Kidney epithelial cell (primary cell): ENCODE measurements around the gene LCMT1. TPM values are rescaled to one million over a fixed set of nuclear protein-coding genes. Genes with fewer than 3 reads are reported as not detected.

ENCODE experiments used
- DNase-seq: peaks from one replicate; pipeline ENCODE4 v3.0.0-alpha.2; 2010; ENCODE audit warnings: low read depth
- H3K27me3 ChIP-seq: 2 replicates; pipeline ENCODE4 v1.6.0; 2011; ENCODE audit warnings: low read length; ENCODE audit not compliant: control insufficient read depth, insufficient read depth
- H3K36me3 ChIP-seq: 2 replicates; pipeline ENCODE4 v1.5.1; 2011; ENCODE audit warnings: low read length; ENCODE audit not compliant: control insufficient read depth, insufficient read depth
- H3K4me3 ChIP-seq: 2 replicates; pipeline ENCODE4 v1.5.1; 2011; ENCODE audit warnings: low read depth, mild to moderate bottlenecking, control low read depth, low read length
- total RNA-seq: library from RNA; depleted of rRNA; stranded (reverse); fragments of >200 nt; gene quantifications from 2 replicates; pipeline ENCODE4 v1.2.3, GENCODE V29; 2015
- TF ChIP-seq, protein P1 (sequence below): IDR thresholded peaks from 2 replicates; pipeline ENCODE4 v1.5.1; 2011; ENCODE audit warnings: mild to moderate bottlenecking, moderate library complexity, low read length, control low read depth, inconsistent platforms; ENCODE audit not compliant: insufficient read depth, poor library complexity, severe bottlenecking

Gene LCMT1
- total RNA-seq, 1 donor from 2014 or later, result 55.2 TPM

DNA sequence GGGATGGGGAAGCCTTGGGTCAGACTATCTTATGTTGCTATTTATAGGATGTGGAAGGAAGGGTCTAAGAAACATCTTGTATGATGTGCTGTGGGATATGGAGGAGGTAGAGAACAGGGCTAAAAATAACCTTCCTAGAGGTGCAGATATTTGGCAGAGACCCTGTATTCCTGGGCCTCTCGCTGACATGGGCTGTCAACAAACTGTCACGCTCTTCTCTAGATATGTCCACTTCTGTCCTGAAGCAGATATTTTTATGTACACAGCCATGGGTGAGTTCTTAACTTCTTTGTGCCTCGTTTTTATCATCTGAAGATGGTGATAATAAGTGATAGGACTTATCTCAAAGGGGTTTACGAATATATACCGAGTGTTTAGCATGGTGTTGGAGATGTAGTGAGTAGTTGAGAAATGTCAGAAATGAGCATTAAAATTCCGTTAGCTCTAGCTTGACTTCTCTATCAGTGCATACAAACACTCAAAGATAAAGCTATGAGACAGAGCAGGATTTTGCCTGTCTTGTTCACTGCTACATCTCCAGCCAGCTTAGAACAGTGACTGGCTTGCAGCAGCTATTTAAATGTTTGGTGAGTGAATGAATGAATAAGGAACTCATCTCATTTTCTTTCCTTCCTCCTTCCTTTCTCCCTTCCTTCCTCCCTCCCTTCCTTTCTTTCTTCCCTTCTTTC is 102.3 kb downstream of the LCMT1 start:
- no peaks in the 10 kb centered on the region for H3K36me3 ChIP-seq
- no peak overlapping the region for H3K4me3 ChIP-seq
- DNase-seq, result no peak

DNA sequence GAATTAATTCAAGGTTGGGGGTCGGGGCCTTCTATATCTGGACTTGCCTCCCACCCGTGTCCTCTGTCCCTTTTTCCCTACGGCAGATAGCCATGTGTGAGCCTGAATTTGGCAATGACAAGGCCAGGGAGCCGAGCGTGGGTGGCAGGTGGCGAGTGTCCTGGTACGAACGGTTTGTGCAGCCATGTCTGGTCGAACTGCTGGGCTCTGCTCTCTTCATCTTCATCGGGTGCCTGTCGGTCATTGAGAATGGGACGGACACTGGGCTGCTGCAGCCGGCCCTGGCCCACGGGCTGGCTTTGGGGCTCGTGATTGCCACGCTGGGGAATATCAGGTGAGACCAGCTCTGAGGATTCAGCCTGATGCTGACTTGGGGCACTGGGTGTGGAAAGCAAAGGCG is 105.6 kb downstream of the LCMT1 start:
- DNase-seq, result no peak
- no peak overlapping the region for H3K4me3 ChIP-seq
- H3K27me3 ChIP-seq, result peaks cover 4% of the 10 kb centered on the region
- TF ChIP-seq, protein P1, sequence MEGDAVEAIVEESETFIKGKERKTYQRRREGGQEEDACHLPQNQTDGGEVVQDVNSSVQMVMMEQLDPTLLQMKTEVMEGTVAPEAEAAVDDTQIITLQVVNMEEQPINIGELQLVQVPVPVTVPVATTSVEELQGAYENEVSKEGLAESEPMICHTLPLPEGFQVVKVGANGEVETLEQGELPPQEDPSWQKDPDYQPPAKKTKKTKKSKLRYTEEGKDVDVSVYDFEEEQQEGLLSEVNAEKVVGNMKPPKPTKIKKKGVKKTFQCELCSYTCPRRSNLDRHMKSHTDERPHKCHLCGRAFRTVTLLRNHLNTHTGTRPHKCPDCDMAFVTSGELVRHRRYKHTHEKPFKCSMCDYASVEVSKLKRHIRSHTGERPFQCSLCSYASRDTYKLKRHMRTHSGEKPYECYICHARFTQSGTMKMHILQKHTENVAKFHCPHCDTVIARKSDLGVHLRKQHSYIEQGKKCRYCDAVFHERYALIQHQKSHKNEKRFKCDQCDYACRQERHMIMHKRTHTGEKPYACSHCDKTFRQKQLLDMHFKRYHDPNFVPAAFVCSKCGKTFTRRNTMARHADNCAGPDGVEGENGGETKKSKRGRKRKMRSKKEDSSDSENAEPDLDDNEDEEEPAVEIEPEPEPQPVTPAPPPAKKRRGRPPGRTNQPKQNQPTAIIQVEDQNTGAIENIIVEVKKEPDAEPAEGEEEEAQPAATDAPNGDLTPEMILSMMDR, result no peak
- no peaks in the 10 kb centered on the region for H3K36me3 ChIP-seq

More for the DNA sequence above, 102.3 kb downstream of the LCMT1 start:
- TF ChIP-seq, protein P1, result no peak
- peaks cover 4% of the 10 kb centered on the region for H3K27me3 ChIP-seq

DNA sequence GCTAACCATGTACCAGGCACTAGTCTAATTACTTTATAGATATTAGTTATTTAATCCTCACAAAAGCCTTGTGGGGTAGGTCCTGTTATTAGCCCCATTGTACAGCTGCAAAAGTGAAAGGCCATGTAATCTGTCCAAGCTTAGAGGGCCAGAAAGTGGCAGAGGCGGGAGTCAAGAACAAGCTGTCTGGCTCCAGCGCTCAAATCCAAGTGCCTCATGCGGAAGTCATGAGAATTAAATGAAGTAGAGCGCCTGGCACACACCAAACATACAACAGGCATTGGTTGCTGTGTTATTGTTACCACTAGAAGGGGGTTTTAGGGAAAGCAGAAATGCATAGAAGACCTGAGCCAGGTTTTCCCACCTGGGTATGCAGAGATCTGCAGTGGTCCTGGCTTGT is 106.4 kb downstream of the LCMT1 start:
- no peak for DNase-seq
- TF ChIP-seq, protein P1, result no peak
- H3K4me3 ChIP-seq, result no peak overlapping the region
- H3K27me3 ChIP-seq, result peaks cover 4% of the 10 kb centered on the region
- no peaks in the 10 kb centered on the region for H3K36me3 ChIP-seq

DNA sequence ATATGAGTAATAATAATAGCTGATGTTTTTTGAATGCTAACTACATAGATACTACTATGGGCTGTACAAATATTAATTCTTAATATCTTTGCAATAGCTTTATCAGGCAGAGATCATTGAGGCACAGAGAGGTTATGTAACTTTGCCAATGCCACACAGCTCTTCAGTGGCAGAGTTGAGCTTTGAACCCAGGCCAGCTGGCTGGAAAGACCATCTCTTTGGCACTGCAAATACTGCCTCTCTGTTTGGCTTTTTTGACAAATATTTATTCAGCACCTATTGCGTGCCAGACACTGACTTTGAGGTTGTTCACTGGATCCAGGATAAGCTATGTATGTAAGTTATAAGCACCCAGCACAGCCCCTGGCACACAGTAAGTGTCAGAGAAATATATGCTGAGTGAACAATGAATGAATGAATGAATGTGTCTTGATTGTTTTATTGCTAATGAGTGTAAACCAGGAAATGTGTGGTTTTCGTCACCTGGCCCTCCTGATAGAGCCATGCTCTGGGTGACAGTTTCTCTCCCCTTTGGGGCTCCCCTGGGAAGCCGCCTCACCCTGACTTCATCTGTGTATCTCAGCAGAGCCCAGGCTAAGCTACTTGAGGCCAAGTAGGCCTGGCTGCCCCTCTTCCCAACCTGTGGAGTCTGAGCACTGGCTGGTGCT is 107.7 kb downstream of the LCMT1 start:
- H3K4me3 ChIP-seq, result no peak overlapping the region
- no peaks in the 10 kb centered on the region for H3K36me3 ChIP-seq
- no peak for DNase-seq
- TF ChIP-seq, protein P1, result no peak
- H3K27me3 ChIP-seq, result peaks cover 4% of the 10 kb centered on the region

DNA sequence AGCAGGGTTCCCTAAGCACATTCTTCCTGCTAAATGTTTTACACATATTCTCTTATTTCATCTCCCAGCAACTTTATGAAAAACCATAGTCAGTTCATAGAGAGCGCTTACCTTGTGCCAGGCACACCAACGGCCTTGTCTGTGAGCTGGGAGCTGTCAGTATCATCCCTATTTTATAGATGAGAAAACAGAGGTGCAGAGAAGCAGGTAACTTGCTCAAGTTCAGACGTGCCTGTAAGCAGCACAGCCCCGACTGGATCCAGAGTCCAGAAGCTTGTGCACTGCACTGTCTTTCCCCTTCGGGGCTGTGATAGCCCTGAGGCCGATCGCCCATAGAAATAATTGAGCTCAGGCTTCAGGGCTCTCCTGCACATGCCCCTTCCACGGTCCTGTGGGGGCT is 111.4 kb downstream of the LCMT1 start:
- DNase-seq, result no peak
- H3K27me3 ChIP-seq, result no peaks in the 10 kb centered on the region
- no peak overlapping the region for H3K4me3 ChIP-seq
- H3K36me3 ChIP-seq, result no peaks in the 10 kb centered on the region
- TF ChIP-seq, protein P1, result no peak
